HG02763 (cell line): ENCODE data around the gene MAP4K2.

Experiments
- ATAC-seq: cut with Tn5 transposase; IDR thresholded peaks from one replicate; pipeline ENCODE4 v1.9.1; 2021; ENCODE audit warnings: mild to moderate bottlenecking, moderate library complexity; ENCODE audit not compliant: unreplicated experiment

Gene MAP4K2

DNA sequence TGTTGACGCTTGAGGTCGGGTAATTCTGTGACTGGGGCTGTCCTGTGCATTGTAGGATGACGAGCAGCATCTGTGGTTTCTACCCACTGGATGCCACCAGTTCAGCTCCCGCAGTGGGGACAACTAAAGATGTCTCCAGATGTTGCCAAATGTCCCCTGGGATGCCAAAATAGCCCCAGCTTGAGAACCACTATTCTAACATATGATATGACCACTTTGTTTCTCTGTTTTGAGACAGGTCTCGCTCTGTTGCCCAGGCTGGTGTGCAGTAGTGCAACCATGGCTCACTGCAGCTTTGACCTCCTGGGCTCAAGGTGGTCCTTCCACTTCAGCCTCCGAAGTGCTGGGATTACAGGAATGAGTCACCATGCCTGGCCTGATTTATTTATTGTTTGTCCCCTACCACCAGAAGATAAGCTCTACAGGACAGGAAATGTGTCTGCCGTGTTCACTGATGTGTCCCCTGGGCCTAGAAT is 11.7 kb upstream of the MAP4K2 start:
- peak; percentile 49 for ATAC-seq

DNA sequence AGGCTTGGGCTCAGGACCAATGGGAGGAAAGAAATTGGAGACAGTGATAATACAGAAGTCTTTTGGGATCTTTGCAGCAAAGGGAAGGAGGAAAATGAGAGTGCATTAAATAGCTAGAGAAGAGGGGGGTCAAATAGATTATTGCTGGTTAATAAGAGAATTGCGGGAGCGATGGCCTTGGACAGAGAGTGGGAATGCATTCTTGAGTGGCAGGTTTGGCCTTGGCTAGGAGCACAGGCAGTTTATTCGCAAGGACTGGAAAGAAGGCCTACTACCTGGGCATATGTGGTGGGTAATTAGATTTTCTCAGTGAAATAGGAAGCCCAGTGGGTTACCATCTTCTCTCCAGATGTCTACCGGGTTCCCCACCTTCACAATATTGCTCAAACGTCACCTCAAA is 10.8 kb upstream of the MAP4K2 start:
- no peak for ATAC-seq

DNA sequence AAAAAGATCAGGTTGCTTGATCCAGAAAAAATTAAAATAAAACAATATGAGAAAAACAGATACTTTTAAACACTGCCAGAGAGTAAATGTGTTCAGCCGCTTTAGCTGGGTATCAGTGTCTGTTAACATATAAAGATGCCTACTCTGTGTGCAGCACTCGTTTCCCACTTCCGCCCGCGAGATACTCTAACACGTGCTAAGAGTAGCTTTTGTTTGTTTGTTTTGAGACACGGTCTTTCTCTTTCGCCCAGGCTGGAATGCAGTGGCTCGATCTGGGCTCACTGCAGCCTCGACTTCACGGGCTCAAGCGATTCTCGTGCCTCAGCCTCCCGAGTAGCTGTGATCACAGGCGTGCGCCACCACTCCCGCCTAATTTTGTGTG is 7.9 kb upstream of the MAP4K2 start:
- ATAC-seq: no peak

DNA sequence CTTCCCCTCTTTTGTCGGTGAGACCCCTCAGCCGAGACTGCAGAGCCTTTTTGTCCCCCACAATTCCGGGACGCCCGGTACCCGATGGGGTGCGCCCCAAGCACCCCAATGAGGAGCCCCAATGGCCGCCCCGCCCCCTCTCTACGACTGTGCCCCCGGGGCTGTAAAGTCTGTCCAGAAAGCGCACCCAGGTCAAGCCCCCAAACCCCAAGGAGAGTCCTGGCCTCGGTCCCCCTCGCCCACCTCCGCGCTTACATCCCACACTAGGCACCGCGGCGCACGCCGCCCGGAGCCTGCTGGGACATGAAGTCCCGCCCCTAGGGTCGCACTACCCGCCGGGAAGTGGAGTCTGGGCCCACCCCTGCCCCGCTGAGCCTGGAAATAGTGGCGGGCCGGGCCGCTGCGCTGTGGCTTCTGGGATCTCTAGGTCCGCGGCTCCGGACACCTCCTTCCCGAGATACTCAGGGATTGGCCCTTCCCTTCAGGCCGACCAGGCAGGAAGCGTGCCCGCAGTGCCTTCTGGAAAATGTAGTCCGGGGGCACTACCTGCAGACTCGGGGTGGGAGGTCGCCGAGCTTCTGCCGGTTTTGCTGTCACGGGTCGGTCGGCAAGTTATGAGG is 7.4 kb upstream of the MAP4K2 start, which contains the start of gene MEN1:
Gene MEN1, minus strand, starts transcription at position 281 of the 620 bp plus-strand sequence. CDS start 442 bp downstream, outside the sequence.
- peak; percentile 56 for ATAC-seq

DNA sequence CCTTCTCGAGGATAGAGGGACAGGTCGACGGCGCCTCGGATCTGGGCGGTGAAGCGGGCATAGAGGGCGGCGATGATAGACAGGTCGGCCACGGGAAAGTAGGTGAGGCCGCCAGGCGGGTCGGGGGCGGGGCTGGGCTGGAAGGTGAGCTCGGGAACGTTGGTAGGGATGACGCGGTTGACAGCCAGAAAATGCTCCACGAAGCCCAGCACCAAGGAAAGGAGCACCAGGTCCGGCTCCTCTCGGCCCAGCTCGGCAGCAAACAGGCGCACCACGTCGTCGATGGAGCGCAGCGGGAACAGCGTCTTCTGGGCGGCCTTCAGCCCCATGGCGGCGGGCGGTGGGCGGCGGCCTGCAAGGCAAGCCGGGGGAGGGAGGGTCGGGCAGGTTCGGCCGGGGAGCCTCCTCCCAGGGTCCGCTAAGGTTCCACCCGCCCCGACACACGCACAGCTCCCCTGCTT is 6.8 kb upstream of the MAP4K2 start:
- no peak for ATAC-seq

DNA sequence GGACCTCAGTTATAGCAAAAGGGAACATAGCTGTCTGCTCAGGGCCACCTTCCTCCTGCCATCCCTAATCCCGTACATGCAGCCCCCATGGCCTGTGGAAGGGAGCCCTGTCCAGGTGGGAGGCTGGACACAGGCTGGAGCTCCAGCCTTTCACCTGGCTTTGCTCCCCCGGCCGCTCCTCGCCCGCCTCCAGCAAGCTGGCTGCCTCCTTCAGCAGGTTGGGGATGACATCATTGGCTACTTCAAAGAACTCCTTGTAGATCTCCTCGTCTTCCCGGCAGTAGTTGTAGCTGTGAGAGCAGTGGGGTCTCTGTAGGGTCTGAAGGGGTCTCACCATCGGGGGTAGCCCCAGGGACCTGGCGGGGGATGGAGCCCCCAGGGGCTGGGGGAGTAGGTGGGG is 2.5 kb upstream of the MAP4K2 start:
- ATAC-seq: no peak

DNA sequence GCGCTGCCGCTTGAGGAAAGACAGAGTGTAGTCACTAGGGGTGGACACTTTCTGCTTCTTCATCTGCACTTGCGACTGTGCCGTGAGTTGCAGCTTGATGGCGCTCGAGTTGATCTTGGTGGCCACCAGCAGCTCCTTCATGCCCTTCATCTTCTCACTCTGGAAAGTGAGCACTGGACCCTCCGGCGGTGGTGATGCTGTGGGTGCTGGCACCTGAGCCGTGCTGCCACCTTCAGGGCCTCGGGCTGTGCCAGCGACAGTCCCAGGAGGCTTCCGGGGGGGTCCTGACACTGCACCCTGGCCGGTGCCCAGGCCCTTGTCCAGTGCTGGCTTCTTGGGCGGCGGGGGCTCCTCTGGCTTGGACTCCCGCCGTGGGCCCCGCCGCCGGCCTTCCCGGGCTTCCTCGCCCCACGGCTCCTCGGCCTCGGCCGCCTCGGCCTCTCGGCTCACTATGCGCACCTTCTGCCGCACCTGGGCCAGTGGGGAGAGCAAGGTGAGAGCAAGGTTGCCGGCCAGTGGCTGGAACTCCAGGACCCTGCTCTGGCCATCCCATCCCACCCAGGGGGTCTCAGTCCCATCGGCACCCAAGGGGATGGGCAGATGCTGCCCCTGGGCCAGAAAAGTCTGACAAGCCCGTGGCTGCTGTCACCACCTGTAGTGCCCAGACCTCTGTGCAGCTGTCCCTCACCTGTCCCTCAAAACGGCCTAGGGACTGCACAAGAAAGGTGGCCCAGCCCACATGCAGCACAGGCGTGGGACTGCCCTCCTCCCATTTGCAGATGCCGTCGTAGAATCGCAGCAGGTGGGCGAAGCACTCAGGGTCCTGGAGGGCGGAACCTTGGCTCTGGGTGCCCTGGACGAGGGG is 1.6 kb upstream of the MAP4K2 start:
- no peak for ATAC-seq

DNA sequence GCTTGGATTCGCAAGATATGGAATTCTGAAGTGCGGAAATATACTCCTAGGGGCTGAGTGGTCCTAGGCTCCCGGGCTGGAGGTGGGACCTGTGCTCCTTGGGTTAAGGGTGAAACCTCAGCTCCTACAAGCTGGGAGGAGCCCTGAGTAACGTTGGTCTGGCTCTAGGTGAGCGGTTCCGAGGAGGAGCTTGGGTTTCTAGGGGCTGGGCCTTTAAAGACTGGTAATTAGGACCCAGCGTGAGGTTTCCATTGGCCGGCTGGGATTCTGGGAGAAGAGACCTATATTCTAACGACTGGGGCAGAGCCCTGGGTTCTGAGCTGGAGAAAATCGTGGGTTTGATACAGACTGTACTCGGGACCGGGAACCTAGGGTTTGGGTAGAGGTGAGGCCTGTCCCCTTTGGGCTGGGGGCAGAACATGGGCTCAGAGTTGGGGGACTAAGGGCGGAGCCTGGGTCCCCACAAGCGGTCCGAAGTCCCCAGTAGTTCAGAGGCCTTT is 882 bp upstream of the MAP4K2 start:
- no peak for ATAC-seq

DNA sequence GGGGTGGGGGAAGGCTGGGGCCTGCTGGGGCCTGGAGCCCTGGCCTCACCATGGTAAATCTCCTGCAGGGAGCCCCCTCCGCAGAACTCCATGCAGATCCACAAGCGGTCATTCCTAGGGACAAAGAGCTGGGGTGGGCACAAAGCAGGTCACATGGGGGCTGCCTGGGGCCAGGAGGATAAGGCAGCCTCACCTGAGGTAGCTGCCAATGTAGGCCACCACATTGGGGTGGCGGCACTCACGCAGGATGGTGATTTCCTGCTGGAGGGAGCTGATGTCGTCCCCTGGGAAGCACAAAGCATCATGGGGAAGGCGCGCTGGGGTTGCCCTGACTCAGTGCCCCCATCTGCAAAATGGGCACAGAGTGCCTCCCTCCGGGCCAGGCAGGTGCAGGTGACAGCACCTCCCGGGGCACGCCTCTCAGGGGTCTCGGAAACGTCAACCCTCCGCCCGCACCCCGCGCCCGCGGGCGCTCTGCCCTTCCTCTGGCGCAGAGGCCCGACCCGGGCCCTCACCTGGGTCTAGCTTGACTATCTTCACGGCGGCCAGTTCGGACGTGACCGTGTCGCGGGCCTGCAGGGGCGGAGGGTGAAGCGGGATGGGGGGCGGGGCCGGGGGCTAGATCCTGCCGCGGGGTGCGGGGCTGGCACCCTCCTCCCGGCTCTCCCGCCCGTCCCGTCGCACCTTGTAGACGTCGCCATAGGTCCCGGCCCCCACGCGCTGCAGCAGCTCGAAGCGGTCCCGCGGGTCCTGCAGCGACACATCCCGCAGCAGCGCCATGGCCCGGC is 450 bp downstream of the MAP4K2 start:
- no peak for ATAC-seq

DNA sequence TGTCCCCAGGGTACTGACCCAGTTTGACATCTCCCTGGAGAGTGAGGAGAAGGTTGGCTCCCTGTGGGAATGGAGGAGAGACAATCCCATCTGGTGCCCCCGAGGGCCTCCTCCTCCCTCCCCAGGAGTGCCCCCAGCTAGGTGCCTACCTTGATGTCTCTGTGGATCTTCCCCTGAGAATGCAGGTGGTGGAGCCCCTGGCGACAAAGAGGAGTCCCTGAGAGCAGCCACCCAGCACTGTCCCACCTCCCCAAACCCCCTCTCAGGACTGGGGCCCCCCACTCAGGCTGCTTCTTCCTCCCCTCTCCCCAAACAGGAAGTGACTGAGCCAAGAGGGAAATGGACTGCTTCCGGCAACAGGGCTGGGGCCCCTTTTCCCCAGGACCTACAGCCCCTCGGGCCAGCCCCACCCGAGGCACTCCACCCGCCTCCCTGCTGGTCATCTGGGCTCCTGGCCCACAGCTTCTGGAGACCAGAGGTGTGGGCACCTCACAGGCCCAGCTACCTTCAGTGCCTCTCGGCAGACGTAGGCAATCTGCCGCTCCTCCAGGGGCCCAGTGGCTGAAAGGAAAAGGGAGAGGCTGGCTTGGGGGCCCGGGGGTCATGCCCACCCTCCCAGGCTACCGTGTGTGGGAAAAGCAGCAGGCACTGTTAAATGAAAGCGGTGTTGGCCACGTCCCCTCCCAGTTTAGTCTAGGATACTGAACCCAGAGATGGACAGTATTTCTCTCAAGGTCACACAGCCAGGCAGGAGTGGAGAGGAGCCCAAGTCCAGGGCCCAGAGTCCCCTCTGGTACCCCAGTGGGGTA is 1.2 kb downstream of the MAP4K2 start:
- ATAC-seq: no peak

DNA sequence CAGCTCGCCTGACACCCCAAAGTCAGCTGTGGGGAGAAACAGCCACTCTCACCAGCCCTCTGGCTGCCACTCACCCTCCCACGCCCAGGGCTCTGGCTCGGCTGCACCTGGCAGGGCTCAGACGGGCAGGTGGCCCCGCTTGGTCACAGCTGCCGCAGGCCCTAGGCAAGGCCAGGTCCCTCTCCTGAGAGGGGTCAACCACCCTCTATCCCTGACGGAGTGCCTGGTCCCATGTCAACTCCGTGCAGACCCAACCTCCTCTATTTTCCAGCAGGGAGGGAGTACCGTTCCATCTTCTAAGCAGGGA is 1.9 kb downstream of the MAP4K2 start:
- no peak for ATAC-seq

DNA sequence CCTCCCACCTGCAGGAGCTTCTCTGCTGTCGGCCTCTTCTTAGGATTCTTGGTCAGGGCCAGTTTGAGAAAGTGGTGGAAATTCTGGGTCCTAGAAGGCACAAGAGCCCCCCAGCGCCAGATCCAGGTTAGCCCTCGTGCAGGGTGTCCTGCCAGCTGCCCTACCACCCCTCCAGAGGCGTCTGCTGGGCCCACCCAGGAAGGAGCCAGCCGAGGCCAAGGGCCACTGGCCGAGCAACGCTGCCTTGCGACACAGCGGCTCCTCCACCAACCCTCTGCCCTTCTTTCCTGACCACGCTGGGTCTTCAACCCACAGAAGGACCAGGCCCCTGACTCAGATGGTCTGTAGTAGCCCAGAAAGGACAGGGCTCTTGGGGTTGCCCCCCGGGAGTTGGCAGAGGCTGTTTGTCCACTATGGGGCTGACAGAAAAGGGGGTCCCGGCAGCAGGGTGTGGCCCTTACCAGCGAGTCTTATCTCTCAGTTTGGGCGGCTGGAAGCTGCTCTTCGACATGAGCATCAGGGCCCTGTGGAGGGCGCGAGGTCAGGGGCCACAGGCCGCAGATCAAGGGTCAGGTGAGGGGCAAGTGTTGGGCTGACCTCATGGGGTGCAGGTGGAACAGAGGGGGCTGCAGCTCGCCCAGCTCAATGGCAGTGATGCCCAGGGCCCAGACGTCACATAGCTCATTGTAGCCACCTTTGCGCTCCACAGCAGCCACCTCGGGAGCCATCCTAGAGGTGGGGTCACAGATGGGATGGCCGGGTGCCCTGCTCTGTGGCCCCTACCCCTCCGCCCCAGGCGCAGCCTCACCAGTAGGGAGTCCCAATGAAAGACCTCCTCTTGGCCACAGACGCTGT is 2.5 kb downstream of the MAP4K2 start:
- no peak for ATAC-seq

DNA sequence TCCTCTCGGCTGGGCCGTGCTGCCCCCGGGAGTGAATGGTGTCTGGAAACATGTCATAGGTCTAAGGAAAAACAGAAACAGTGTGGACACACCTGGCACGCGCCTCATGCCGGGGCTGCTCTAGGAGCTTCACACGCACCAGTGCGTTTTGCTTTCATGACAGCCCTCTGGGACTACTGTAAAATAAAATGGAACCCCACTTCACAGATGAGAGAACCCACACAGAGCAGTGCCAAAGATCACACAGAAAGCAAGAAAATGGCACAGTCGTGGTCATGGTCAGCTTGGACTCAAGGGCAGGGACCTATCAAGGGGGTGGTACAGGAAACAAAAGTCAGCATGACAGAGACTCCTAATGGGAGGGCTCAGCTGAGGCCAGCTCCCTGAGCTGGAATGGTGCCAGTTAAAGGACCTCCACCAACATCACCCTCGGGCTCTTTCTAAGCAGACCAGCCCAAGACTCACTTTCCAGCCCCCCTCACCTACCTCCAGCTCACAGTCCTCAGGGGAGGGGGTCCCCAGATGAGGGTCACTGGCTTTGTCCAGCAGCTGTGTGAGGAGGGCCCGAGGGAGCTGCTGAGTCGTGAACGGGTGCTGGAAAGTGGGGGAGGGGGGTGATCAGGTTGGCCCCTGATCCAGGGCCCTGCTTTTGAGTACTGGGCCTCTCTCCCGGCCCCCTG is 3.3 kb downstream of the MAP4K2 start:
- ATAC-seq: no peak

DNA sequence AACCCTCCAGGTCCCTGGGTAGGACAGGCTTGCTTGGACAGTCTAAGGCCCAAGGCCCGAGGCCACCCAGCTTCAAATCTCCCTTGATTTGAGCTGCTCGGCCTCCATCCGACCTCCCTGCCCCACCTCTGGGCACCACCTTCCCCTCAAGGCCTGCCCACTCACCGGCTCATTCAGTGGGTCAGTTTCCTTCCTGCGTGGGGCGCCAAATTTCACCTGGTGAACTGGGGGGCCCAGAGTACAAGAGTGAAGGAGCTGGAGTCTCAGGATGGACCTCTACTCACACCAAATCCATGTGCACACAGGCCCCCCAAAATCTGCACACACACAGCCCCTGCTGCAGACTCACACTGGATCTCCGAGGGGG is 3.8 kb downstream of the MAP4K2 start:
- ATAC-seq: no peak

DNA sequence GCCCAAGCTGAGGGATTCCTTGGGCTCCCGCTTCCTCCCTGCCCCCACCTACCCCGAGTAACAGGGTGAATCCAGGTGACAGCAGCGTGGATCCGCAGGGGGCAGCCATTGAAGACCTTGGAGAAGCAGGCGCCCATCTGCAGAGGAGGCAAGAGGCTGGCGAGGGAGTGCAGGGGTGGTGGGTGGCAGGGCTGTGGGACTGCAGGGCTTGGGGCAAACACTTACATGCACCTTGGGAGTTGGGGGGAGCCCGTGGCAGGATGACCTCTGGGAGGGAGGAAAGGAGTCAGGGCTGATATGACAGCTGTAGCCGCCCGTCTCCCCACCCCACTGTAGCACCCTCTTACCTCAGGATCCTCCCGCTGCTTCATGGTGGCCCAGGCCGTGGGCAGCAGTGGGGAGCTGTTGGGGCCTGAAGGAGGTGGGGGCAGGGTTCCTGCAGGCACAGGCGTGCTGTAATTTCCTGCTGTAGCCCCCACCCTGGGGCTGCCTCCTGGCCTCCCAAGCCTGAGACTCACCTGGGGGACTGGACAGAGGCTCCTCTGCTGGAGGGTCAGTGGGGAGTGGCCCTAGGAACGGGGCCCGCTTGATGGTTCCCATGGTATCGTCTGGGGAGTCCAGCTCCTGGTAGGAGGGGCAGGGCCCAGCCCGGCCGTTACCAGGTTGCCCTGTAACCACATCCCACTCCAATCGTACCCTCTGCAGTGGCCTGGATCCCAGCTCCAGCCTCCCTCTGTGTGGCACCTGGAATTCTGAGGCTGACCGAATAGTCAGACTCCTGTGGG is 6.1 kb downstream of the MAP4K2 start:
- ATAC-seq: no peak

DNA sequence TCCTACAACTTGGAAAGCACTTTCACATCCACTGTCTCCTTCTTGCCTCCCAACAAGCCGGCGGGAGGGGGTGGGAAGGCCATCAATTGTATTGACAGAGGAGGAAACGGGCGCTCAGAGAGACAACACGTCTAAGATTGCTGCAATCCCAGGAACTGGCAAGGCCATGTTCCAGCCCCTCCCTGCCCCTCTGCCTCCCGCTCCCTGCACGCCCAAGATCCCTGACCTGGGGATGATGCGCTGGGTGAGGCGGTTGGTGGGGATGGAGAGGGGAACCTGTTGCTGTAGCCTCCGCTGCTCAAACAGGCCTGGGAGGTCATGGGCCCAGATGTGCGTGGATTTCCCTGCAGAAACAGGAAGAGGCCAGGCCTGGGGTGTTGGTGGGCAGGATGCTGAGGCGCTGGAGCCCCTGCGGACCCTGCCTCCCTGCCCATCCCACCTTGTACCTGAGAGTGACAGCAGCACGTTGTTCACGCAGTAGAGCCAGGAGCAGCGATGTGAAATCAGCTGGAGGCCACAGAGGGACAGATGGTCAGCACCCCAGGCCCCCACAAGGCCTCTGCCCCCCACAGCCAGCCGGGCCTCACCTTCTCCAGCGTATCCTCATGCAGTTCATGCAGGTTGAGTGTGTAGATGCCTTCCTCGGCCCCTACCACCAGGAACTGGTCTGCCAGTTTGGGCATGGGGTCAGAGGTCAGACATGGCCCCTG is 6.8 kb downstream of the MAP4K2 start:
- ATAC-seq: no peak

DNA sequence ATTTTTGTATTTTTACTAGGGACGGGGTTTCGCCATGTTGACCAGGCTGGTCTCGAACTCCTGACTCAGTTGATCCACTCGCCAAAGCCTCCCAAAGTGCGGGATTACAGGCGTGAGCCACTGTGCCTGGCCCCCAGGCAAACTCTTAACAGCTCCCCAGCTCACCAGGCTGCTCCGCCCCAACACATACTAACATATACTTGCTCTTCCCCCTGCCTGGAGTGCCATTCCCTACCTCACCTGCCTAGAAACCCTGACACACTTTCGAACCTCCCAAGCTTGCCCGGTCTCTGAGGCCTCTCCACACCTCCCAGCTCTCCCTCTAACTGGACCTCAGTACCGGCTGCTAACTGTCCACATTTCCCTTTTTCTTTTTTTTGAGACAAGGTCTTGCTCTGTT is 8.5 kb downstream of the MAP4K2 start:
- ATAC-seq: no peak
